Fibroblast of pulmonary artery (primary cell): ENCODE results near the gene RHOXF2B.

Source experiments
- DNase-seq: peaks from one replicate; pipeline ENCODE4 v3.0.0-alpha.2; 2010; ENCODE audit warnings: low read depth
- H3K4me3 ChIP-seq: replicated peaks from 2 replicates; pipeline ENCODE4 v1.5.1; 2011; ENCODE audit warnings: low read depth, mild to moderate bottlenecking, control low read depth, low read length, moderate library complexity
- CTCF ChIP-seq: IDR thresholded peaks from 2 replicates; pipeline ENCODE4 v1.5.1; 2011; ENCODE audit warnings: mild to moderate bottlenecking, control low read depth, low read length, inconsistent platforms; ENCODE audit errors: missing control alignments

The RHOXF2B gene

DNA sequence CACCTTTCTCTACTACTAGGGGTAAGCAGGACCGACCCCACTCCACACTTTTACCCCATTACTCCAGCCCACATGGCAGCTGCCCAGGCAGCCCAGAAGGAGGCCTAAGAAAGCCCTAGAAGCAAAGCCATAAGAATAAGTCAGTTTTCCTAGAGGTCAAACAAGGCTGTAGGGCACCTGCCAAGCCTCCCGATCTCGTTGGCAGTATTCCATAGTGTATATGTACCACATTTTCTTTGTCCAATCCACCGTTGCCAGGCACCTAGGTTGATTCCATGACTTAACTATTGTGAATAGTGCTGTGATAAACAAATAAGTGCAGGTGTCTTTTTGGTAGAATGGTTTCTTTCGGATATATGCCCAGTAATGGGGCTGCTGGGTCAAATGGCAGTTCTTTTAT lies 54.2 kb downstream of the RHOXF2B start:
- no peak overlapping the region for H3K4me3 ChIP-seq
- DNase-seq: no peak
- no peak for TF ChIP-seq CTCF

DNA sequence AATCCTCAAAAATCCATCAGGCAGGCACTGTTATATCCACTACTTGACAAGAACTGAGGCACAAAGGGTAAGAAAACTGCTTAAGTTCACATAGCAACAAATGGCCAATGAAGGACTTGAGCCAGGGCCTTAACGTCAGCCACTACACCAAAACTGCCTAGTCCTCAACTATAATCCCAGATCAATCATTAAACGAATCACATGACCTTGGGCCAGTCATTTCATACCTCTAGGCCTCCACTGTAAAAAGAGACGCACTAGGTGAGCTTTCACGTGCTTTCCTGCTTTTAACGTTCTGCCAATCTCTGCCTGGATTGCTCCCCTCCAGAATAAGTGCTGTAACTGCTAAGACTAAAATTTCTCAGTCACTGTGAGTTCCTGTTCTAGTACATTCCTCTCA lies 54.7 kb downstream of the RHOXF2B start:
- H3K4me3 ChIP-seq: no peak overlapping the region
- no peak for DNase-seq
- no peak for TF ChIP-seq CTCF
